ENCODE measurements around the gene TMEM245. TPM values are rescaled to one million over a fixed set of nuclear protein-coding genes. Genes with fewer than 3 reads are reported as not detected.

TMEM245 gene
- total and polyA plus RNA-seq, 2 of the 13 experiments (the other 11 are each of a cell fraction or from before 2014, with no cell fraction given) = 53.5 to 55.4 TPM

DNA sequence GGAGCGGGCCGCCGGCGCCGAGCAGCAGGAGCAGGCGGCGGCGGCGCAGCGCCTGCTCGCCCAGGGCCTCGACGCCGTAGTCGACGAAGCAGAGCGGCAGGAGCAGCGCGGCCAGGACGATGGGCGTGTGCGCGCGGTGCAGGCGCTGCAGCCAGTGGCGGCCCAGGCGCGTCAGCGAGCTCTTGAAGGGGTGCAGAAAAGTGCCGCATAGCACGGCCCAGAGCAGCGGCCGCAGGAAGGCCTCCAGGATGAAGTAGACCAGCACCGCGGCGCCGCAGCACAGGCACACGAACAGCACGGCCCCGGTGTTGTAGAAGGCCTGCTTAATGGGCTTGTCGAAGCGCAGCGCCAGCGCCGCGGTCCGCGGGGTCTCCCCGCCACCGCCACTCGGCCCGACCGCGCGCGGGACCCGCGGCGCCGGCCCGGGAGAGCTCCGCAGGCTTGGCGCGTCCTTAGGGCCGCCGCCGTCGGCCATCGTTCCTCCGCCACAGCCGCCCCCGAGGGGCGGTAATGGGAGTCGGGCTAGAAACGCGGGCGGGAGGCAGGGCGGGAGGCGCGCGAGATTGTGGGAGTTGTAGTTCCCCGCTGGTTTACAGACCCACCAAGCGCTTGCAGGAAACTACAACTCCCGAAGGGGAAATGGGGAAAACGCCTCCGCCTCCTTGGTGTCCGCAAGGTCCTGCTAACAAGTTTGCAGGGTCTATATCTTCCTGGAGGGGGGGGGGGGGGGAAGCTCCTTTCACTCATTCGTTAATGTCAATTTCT, at the start of gene TMEM245 (continued):
- TF ChIP-seq BORCS8-MEF2B (CRISPR knock-in tag; IDR thresholded peaks at IDR 0.05) (no peak; the same call in 1 of the 2 replicates), THAP11 (CRISPR knock-in tag; IDR thresholded peaks at IDR 0.05) (peak; percentile 97), ZFY (CRISPR knock-in tag; IDR thresholded peaks at IDR 0.05) (peak; percentile 81), ARID5B (CRISPR knock-in tag; IDR thresholded peaks at IDR 0.05) (no peak), ATF1 (CRISPR knock-in tag; IDR thresholded peaks at IDR 0.05) (peak; percentile 24; the same call in 1 of the 2 replicates), PAF1 (CRISPR knock-in tag; IDR thresholded peaks at IDR 0.05) (no peak), DMTF1 (CRISPR knock-in tag; IDR thresholded peaks at IDR 0.05) (no peak), ZNF616 (CRISPR knock-in tag; IDR thresholded peaks at IDR 0.05; ENCODE audit: low read depth) (no peak), PRDM10 (CRISPR knock-in tag; IDR thresholded peaks at IDR 0.05; ENCODE audit: low read depth) (no peak), ZNF124 (CRISPR knock-in tag; IDR thresholded peaks at IDR 0.05) (no peak), ZNF468 (CRISPR knock-in tag; IDR thresholded peaks at IDR 0.05) (no peak), ZNF460 (CRISPR knock-in tag; IDR thresholded peaks at IDR 0.05; ENCODE audit: borderline replicate concordance) (no peak), ZNF607 (CRISPR knock-in tag; IDR thresholded peaks at IDR 0.05; ENCODE audit: borderline replicate concordance) (no peak), TCF7L2 (IDR thresholded peaks at IDR 0.05; ENCODE audit: low read depth, low read length) (no peak), KLF6 (CRISPR knock-in tag; IDR thresholded peaks at IDR 0.05) (no peak)
- TF ChIP-seq, protein P1, sequence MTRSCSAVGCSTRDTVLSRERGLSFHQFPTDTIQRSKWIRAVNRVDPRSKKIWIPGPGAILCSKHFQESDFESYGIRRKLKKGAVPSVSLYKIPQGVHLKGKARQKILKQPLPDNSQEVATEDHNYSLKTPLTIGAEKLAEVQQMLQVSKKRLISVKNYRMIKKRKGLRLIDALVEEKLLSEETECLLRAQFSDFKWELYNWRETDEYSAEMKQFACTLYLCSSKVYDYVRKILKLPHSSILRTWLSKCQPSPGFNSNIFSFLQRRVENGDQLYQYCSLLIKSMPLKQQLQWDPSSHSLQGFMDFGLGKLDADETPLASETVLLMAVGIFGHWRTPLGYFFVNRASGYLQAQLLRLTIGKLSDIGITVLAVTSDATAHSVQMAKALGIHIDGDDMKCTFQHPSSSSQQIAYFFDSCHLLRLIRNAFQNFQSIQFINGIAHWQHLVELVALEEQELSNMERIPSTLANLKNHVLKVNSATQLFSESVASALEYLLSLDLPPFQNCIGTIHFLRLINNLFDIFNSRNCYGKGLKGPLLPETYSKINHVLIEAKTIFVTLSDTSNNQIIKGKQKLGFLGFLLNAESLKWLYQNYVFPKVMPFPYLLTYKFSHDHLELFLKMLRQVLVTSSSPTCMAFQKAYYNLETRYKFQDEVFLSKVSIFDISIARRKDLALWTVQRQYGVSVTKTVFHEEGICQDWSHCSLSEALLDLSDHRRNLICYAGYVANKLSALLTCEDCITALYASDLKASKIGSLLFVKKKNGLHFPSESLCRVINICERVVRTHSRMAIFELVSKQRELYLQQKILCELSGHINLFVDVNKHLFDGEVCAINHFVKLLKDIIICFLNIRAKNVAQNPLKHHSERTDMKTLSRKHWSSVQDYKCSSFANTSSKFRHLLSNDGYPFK (CRISPR knock-in tag; IDR thresholded peaks at IDR 0.05; ENCODE audit: borderline replicate concordance) = peak; percentile 92; the same call in 1 of the 2 replicates

Data from HepG2 (cell line).